Limb (tissue), 2 donors: ENCODE measurements around the gene CDYL.
"Not testable (repeated sequence)": the region's sequence is repeated elsewhere in the genome, so short reads cannot be mapped to it uniquely, and the experiment has no call there.

Experiments
- DNase-seq, 2 donors: peaks; one replicate each; pipeline ENCODE4 v3.0.0-alpha.2; 2016; ENCODE audit errors: extremely low spot score in 2 of 2

The CDYL gene

GRCh38 chr6:4804095-4804494 is 27.9 kb downstream of the CDYL start:
- DNase-seq: no peak

GRCh38 chr6:4805553-4806336 is 29.5 kb downstream of the CDYL start:
- DNase-seq: peak in 1 of 2 donors; percentile 68

- DNase-seq: no peak
Observed at GRCh38 chr6:4806337-4806725, 30.1 kb downstream of the CDYL start.

- no peak for DNase-seq
Observed at GRCh38 chr6:4806791-4807190, 30.6 kb downstream of the CDYL start.

GRCh38 chr6:4808396-4808795 is 32.2 kb downstream of the CDYL start:
- no peak for DNase-seq

- no peak for DNase-seq
Observed at GRCh38 chr6:4809999-4810918, 34.1 kb downstream of the CDYL start.

GRCh38 chr6:4812068-4812467 is 35.9 kb downstream of the CDYL start:
- no peak for DNase-seq

- DNase-seq: no peak
Observed at GRCh38 chr6:4813055-4813454, 36.9 kb downstream of the CDYL start.

GRCh38 chr6:4814212-4814611 is 38.0 kb downstream of the CDYL start:
- DNase-seq: no peak

- DNase-seq: no peak
Observed at GRCh38 chr6:4814987-4815386, 38.8 kb downstream of the CDYL start.

GRCh38 chr6:4815584-4815983 is 39.4 kb downstream of the CDYL start:
- no peak for DNase-seq

- no peak for DNase-seq
Observed at GRCh38 chr6:4816904-4817303, 40.7 kb downstream of the CDYL start.

GRCh38 chr6:4817551-4817950 is 41.3 kb downstream of the CDYL start:
- no peak for DNase-seq

- no peak for DNase-seq
Observed at GRCh38 chr6:4818272-4818938, 42.2 kb downstream of the CDYL start.

GRCh38 chr6:4819706-4820283 is 43.6 kb downstream of the CDYL start:
- no peak for DNase-seq

GRCh38 chr6:4820704-4821276 is 44.6 kb downstream of the CDYL start:
- DNase-seq: no peak

- no peak for DNase-seq
Observed at GRCh38 chr6:4822476-4822875, 46.3 kb downstream of the CDYL start.

- DNase-seq: no peak
Observed at GRCh38 chr6:4828187-4828698, 52.0 kb downstream of the CDYL start.

- DNase-seq: no peak
Observed at GRCh38 chr6:4829089-4829488, 52.9 kb downstream of the CDYL start.

- not testable (repeated sequence) for DNase-seq
Observed at GRCh38 chr6:4835540-4835939, 59.3 kb downstream of the CDYL start.

- no peak for DNase-seq
Observed at GRCh38 chr6:4840169-4840568, 64.0 kb downstream of the CDYL start.
